Activated effector memory CD4-positive, alpha-beta T cell treated with anti-CD3 and anti-CD28 coated beads, Interleukin-2, amount 50 U/mL, for 16 hours (primary cell): ENCODE data around the gene VTI1B.
"Not testable (repeated sequence)": the region's sequence is repeated elsewhere in the genome, so short reads cannot be mapped to it uniquely, and the experiment has no call there.

Source experiments
- DNase-seq: peaks from one replicate; pipeline ENCODE4 v3.0.0-alpha.2; 2020

The VTI1B gene

DNA sequence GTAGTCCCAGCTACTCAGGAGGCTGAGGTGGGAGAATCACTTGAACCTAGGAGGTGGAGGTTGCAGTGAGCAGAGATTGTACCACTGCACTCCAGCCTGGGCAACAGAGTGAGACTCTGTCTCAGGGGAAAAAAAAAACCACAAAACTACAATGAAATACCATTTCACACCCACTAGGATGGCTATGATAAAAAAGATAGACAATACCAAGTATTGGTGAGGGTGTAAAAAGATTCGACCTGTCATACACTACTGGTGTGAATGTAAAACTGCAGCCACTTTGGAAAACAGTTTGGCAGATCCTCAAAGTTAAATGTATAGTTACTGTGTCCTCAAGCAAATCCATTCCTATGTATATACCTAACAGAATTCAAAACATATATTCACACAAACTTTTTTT is 48.3 kb downstream of the VTI1B start:
- not testable (repeated sequence) for DNase-seq

DNA sequence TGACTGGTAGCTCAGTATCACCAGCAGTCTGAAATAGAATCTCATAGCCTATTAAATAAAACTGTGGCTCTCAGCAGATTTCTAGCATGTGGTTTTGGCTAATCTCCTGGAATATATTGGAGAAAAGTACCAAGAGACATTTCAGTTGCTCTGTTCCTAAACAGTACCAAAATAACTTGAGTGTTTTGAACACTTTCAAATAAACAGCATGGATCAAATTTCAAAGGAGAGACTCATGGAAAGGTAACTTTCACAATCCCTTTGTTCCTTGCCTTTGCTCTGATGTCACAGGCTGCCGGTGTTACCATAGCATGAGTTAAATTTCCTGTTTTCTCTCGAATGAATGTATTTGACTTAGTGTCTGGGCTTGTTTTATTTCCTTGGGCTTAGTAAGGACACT is 51.3 kb downstream of the VTI1B start:
- no peak for DNase-seq

DNA sequence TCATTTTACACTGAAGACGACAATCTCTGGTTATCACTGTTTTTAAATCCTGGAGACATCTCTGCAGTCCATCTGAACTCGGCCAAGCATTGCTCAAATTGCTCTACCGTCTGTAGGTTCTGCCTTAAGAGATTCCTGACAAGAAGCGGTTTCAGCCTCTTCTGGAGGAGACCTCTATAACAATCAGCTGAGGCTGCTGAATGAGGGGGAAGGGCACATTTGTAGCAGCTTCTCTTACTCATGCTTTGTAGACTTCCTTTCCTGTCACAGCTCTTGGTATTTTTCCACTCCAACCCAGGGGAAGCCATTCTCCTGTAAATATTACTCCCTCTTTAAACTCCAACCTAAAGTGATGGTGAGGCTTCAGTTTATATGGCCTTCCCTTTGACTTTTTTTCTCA is 51.8 kb downstream of the VTI1B start:
- DNase-seq: no peak

DNA sequence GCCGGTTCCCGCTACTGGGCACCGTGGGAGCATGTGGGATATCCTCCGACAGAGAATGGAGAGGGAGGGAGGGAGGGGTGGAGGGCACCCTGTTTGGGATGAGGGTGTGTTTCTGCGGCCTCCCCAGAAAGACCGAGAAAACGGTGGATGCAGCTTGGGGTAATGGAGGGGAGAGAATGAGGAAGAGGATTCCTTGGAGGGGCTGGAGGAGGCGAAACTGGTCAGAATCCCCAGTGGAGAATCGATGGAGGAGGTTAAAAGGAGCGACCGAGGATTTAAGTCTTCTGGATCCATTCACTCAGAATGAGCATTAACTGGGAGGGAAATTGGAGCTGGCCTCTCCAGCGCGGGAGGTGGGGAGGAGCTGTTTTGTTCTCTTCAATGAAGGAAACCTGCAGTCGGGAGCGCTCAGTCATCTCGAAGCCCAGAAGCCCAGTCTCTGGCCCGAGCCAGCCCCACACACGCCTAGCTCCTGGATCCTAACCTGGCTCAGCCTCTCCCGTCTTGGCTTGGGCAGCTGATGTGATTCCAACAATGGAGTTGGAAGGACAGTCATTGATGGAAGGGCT is 54.1 kb downstream of the VTI1B start:
- DNase-seq: no peak

DNA sequence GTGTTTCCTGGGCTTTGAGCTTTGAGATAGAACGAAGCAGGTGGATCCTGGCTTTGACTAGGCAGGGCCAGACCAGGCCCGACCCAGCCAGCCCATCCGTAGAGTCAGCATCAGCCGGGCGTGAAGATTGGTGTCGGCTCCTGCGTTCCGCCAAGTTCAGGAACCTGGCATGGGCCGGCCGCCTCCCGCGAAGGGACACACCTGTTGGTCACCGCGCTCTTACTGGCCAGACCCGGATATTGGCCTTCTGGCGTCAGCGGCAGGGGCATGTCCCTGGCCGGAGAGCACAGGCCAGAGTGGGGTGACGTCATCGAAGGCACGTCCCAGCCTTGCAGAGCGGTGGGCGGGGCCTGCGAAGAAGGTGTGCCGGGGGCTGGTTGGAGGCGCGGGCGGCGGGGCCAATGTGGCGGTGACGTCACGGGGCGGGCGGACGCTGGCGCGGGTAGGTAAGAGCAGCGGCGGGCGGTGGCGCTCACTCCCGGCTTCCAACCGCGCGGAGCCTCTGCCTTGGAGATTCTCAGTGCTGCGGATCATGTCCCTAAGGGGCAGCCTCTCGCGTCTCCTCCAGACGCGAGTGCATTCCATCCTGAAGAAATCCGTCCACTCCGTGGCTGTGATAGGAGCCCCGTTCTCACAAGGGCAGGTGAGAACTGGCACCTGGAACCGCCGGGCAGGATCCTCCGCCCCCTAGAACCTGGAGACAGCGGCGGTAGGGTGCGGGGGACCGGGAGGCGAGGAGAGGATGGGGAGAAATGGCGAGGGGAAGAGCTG is 54.8 kb downstream of the VTI1B start, which contains the start of gene ARG2:
TSS of gene ARG2 (plus strand) at position 475 of the 771 bp plus-strand sequence. CDS start at position 533, 58 bp downstream.
- peak; percentile 98 for DNase-seq

DNA sequence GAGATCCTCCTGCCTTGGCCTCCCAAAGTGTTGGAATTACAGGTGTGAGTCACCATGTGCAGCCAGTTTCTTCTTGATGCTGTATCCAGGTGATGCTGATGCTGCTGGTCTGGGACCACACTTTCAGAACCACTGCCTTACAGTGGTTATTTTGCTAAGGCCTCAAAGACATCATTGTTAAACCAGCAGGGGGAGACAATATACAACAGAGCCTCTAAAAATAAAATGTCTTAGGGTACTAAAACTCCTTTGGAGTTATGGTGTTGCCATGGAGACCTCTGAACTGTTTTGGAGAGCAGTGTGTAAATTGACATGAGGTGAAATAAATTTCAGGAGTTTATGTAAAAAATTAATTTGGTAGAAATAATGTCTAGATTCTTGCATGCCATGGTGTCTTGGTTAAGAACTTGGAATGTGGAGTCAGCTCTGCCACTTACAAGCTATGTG is 55.8 kb downstream of the VTI1B start:
- peak; percentile 63 for DNase-seq

DNA sequence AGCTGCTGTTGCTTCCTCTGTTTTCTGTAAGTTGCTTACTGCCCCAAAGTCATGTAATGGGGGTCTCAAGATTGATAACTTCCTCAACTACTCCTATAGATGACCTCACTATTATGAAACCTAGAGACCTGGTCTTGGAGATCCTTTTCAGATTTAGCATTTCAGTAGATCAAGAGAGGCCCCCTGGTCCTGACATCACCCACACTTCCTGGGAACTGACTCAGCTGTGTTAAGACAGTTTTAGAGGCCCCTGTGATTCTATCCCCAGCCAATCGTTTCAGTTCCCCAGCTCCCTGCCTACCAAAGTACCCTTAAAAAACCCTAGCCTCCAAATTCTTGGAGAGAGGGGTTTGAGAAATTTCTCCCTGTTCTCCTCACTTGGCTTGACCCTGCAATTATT is 63.9 kb downstream of the VTI1B start:
- no peak for DNase-seq

DNA sequence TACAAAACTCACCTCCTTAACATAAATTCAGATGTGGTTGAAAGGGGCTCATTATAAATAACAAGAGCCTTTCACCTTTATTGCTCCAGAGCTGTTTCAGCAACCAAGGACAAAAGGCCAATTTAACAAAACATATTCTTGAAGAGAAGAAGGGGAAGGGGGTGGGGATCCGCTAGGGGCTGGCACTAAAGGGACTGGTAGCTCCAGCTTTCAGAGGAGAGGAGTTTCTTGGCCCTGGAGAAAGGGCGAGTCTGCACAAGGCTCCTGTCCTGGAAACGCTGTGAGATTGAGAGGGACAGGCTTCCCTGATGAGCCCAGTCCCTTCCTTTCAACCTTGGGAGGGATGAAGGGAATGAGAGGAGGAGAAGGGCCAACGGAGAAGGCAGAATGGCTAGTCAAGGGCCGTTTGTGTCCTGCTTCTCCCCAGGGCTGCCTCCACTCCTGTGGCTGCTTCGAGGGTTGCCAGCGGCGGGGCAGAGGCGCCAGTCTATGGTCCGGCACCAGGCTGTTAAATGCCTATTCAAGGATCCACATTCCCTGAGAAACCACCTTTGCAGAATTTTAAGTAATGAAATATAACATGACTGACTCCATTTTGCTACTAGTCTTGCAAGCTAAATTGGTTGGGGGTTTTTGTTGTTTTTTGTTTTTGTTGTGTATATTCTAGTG is 64.7 kb downstream of the VTI1B start:
- DNase-seq: no peak

DNA sequence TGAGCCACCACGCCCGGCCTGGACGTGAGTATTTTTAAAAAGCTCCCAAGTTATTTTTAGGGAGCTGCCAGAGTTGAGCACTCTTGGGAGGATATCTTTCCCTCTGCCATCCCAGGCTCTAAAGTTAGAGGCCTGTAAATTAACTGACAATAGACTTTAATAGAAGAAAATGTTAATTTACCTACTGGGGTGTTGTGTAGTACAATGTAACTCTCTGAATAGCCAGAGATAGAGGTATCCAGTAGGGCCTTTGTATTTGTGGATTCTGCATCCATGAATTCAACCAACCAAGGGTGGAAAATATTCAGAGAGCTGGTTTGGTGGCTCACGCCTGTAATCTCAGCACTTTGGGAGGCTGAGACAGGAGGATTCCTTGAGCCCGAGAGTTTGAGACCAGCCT is 66.8 kb downstream of the VTI1B start:
- no peak for DNase-seq

DNA sequence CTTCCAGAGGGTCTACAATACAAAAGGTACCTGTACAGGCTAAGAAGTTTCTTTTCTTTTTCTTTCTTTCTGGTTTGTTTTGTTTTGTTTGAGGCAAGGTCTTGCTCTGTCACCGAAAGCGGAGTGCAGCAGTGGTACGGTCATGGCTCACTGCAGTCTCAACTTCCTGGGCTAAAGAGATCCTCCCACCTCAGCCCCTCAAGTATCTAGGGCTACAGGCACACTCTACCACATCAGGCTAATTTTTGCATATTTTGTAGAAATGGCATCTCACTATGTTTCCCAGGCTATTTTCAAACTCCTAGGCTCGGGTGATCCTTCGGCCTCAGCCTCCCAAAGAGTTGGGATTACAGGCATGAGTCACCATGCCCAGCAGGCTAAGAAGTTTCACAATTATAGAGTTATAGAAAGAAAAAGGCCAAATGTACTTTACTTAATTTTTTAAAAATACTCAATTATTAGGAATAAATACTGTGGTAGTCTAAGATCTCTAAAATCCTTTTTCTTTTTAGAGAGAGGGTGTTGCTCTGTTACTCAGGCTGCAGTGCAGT is 71.4 kb downstream of the VTI1B start:
- no peak for DNase-seq

DNA sequence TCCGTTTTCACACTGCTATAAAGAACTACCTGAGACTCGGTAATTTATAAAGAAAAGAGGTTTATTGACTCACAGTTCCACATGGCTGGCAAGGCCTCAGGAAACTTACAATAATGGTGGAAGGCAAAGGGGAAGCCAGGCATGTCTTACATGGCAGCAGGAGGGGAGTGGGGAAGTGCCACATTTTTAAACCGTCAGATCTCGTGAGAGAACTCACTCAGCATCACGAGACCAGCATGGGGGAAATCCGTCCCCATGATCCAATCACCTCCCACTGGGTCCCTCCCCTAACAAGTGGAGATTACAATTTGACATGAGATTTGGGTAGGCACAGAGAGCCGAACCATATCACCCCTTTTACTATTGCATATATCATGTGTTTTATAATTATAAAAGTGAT is 72.4 kb downstream of the VTI1B start:
- no peak for DNase-seq

DNA sequence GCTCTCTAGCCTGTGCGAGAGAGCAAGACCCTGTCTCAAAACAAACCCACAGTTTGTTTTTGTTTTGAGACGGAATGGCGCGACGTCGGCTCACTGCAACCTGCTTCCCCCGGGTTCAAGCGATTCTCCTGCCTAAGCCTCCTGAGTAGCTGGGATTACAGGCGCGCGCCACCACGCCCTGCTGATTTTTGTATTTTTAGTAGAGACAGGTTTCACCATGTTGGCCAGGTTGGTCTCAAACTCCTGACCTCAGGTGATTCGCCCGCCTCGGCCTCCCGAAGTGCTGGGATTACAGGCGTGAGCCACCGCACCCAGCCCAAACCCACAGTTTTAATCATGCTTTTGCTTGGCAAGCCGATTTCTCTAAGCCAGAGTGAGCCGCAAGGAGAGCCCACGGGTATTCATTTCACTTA is 73.9 kb downstream of the VTI1B start:
- DNase-seq: not testable (repeated sequence)

DNA sequence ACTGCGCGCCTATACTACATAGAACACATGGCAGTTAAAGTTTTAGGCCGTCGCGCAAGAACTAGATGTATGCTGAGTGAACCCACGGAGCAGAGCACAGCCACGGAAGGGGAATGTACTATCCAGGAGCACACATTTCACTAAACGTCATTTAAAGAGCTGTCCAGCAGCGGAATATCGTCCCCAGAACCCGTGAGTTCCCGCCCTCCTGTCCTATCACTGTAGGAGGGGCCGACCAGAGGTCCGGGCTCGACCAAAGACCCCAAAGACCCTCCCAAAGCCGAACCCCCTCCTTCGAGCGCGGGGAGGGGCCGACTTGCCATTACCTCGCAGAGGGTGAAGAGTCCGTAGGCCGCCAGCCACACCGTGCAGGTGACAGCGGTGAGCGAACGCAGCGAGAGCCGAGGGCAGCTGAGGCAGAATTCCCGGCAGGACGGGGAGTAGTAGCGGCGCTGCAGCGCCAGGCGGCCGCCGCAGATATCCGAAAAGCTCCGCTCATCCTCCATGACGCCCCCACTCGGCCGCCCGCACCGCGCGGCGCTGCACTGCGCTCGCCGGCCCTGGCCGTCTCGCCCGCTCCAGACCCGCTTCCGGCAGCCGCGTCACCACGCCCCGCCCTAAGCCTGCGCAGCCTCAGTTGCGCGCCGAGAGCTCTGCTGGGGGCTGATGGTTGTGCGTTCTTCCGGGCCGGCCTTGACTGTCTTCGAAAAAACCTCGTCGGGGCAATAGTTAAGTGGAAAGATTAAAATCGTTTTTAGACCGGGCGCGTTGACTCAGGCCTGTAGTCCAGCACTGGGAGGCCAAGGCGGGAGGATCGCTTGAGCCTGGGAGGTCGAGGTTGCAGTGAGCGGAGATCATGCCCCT is 74.5 kb downstream of the VTI1B start, which contains the start of gene PIGH:
TSS of gene PIGH (minus strand) at position 571 of the 864 bp plus-strand sequence. CDS start at position 506, 65 bp downstream.
- DNase-seq: peak; percentile 98
